K562 (cell line): Measurements from ENCODE around the gene HSP90AA1. TPM values are rescaled to one million over a fixed set of nuclear protein-coding genes. Genes with fewer than 3 reads are reported as not detected.
A peak's percentile ranks its signal among the peaks of the same experiment; 100 is the strongest.

Experiments
- ATAC-seq: fragments of 200-7000 bp; cut with Tn5 transposase; 3 replicates; pipeline ENCODE4 v1.9.1; 2020; ENCODE audit warnings: moderate library complexity
- BruUV-seq: library from RNA; stranded (reverse); fragments of 400-500 nt; replicated peaks from 2 replicates; lab custom pipeline; 2021; lab: Mats Ljungman, UMichigan
- CTCF ChIA-PET: fragments of 300-600 bp; formaldehyde crosslinking; extraction: SDS; loops from one replicate; lab custom pipeline; 2021; ENCODE audit warnings: low intra/inter-chr PET ratio; lab: Yijun Ruan, JAX
- POLR2A ChIA-PET: fragments of 300-600, 350-650 bp; sonication (Branson Sonifier 250); formaldehyde crosslinking; extraction: SDS; loops from one replicate; lab custom pipeline; 2021; ENCODE audit warnings: antibody characterized with exemption, inconsistent platforms; lab: Yijun Ruan, JAX
- DNase-seq, 4 experiments: peaks; one replicate each; pipeline versions ENCODE4 v3.0.0 to v3.0.0-alpha.2; 2011 to 2018; ENCODE audit warnings: low spot score in 3 of 4, mixed read lengths in 3 of 4; ENCODE audit errors: extremely low read depth in 1 of 4
- FAIRE-seq: peaks from 2 replicates; lab custom pipeline; 2011; peaks lifted over from hg19 to GRCh38; lab: Jason Lieb, UNC
- H2AFZ ChIP-seq: 2 replicates; pipeline ENCODE4 v1.6.0; 2011; ENCODE audit warnings: low read depth, low read length, control low read depth, inconsistent platforms
- H3K27ac ChIP-seq: fragments of 200-600 bp; 3 replicates; pipeline ENCODE4 v1.8.0; 2011; ENCODE audit warnings: low read depth, mild to moderate bottlenecking, control low read depth, inconsistent platforms, low read length, moderate library complexity, mixed read lengths; ENCODE audit errors: extremely low read depth
- H3K27me3 ChIP-seq, 2 experiments: fragments of 300-600 bp in 1 of 2; 2 replicates in 1 of 2; 3 replicates in 1 of 2; pipeline versions ENCODE4 v1.6.0 to v1.8.0; 2011; ENCODE audit warnings: inconsistent platforms in 2 of 2, low read length in 2 of 2, mild to moderate bottlenecking in 1 of 2, mixed read lengths in 1 of 2, moderate library complexity in 1 of 2; ENCODE audit not compliant: control insufficient read depth in 2 of 2, insufficient read depth in 2 of 2
- H3K36me3 ChIP-seq: fragments of 300-600 bp; 3 replicates; pipeline ENCODE4 v1.8.0; 2011; ENCODE audit warnings: mild to moderate bottlenecking, low read length, inconsistent platforms; ENCODE audit not compliant: control insufficient read depth, insufficient read depth
- H3K4me1 ChIP-seq, 2 experiments: fragments of 200-600 bp in 1 of 2; replicated peaks in 1 of 2; 2 replicates in 1 of 2; 3 replicates in 1 of 2; pipeline versions ENCODE4 v1.5.1 to v1.8.0; 2011; ENCODE audit warnings: inconsistent platforms in 2 of 2, low read length in 2 of 2, mild to moderate bottlenecking in 1 of 2, mixed read lengths in 1 of 2, moderate library complexity in 1 of 2; ENCODE audit not compliant: control insufficient read depth in 2 of 2, insufficient read depth in 2 of 2
- H3K4me2 ChIP-seq: 2 replicates; pipeline ENCODE4 v1.6.1; 2011; ENCODE audit warnings: low read length, control low read depth, inconsistent platforms, mixed read lengths; ENCODE audit not compliant: insufficient read depth
- H3K4me3 ChIP-seq: fragments of 200-600 bp; sonication (generic), shearing (Covaris generic); 2 replicates; pipeline ENCODE4 v1.5.1; 2016; ENCODE audit warnings: control low read depth, inconsistent platforms
- H3K79me2 ChIP-seq: fragments of 200-600 bp; 3 replicates; pipeline ENCODE4 v1.8.0; 2011; ENCODE audit warnings: low read length, inconsistent platforms; ENCODE audit not compliant: control insufficient read depth, insufficient read depth
- H3K9ac ChIP-seq, 2 experiments: 2 replicates each; pipeline versions ENCODE4 v1.6.0 to v1.6.1; 2011; ENCODE audit warnings: low read depth in 2 of 2, low read length in 2 of 2, control low read depth in 1 of 2, inconsistent platforms in 1 of 2, mild to moderate bottlenecking in 1 of 2, mixed read lengths in 1 of 2; ENCODE audit not compliant: insufficient read depth in 1 of 2
- H3K9me1 ChIP-seq: one replicate; pipeline ENCODE4 v1.6.0; 2011; ENCODE audit warnings: inconsistent platforms, mild to moderate bottlenecking, low read length, moderate library complexity; ENCODE audit not compliant: control insufficient read depth, insufficient read depth
- H3K9me3 ChIP-seq: replicated peaks from 2 replicates; pipeline ENCODE4 v1.5.1; 2011; ENCODE audit warnings: low read depth, low read length, inconsistent platforms; ENCODE audit not compliant: control insufficient read depth, insufficient read depth
- H4K20me1 ChIP-seq: replicated peaks from 2 replicates; pipeline ENCODE4 v1.6.1; 2011; ENCODE audit warnings: low read length, inconsistent platforms, mixed read lengths; ENCODE audit not compliant: control insufficient read depth, insufficient read depth
- ATF1 ChIP-seq, 2 experiments: fragments of 450-650 bp in 1 of 2; IDR thresholded peaks; 2 replicates each; pipeline ENCODE4 v1.6.1; 2016; ENCODE audit warnings: missing compliant biosample characterization in 1 of 2, missing genetic modification characterization in 1 of 2
- C11orf30 ChIP-seq: fragments of 450-650 bp; IDR thresholded peaks from 2 replicates; pipeline ENCODE4 v1.6.1; 2016; ENCODE audit warnings: low read depth, mild to moderate bottlenecking
- CEBPG ChIP-seq, 3 experiments: fragments of 200-800 bp in 1 of 3; sonication (Bioruptor generic) in 1 of 3; sonication (generic) in 1 of 3; formaldehyde crosslinking in 1 of 3; IDR thresholded peaks in 2 of 3; conservative IDR thresholded peaks in 1 of 3; 2 replicates each; pipeline versions ENCODE4 v1.6.1 to v1.8.0; 2016 to 2022; ENCODE audit warnings: missing compliant biosample characterization in 2 of 3, missing genetic modification characterization in 2 of 3, mild to moderate bottlenecking in 1 of 3, missing genetic modification reagents in 1 of 3
- DNMT1 ChIP-seq: fragments of 450-650 bp; IDR thresholded peaks from 2 replicates; pipeline ENCODE4 v1.6.1; 2016; ENCODE audit warnings: antibody characterized with exemption, mild to moderate bottlenecking
- FUS ChIP-seq: fragments of 200-400 bp; formaldehyde crosslinking; optimal IDR thresholded peaks from 2 replicates; pipeline ENCODE3; 2017; ENCODE audit warnings: low read depth, low read length
- IFI16 ChIP-seq: fragments of 250-450 bp; sonication (Bioruptor Pico); IDR thresholded peaks from 2 replicates; pipeline ENCODE4 v2.1.2; 2022; ENCODE audit warnings: mild to moderate bottlenecking, inconsistent platforms
- KAT2B ChIP-seq: IDR thresholded peaks from one replicate; pipeline ENCODE4 v1.6.1; 2012; ENCODE audit warnings: low read depth, mild to moderate bottlenecking, control low read depth, inconsistent platforms, low read length, moderate library complexity
- KDM5B ChIP-seq: fragments of 200-600 bp; sonication (generic); IDR thresholded peaks from 2 replicates; pipeline ENCODE4 v1.6.1; 2012; ENCODE audit warnings: low read depth, mild to moderate bottlenecking, moderate library complexity, low read length, control low read depth, inconsistent platforms; ENCODE audit not compliant: insufficient replicate concordance
- KLF10 ChIP-seq: fragments of 250-450 bp; sonication (Bioruptor Pico); IDR thresholded peaks from 2 replicates; pipeline ENCODE4 v1.6.1; 2021; ENCODE audit warnings: matching md5 sums
- MAFG ChIP-seq: fragments of 450-650 bp; conservative IDR thresholded peaks from 2 replicates; pipeline ENCODE4 v1.6.1; 2016; ENCODE audit warnings: missing genetic modification characterization, missing compliant biosample characterization
- MAFK ChIP-seq: IDR thresholded peaks from 2 replicates; pipeline ENCODE4 v1.6.1; 2011; ENCODE audit warnings: low read length, improper control_type of control experiment
- RBM14 ChIP-seq: fragments of 200-400 bp; formaldehyde crosslinking; IDR thresholded peaks from 2 replicates; pipeline ENCODE4 v1.6.1; 2018; ENCODE audit warnings: low read depth, mild to moderate bottlenecking, low read length, moderate library complexity, borderline replicate concordance; ENCODE audit not compliant: insufficient read depth
- SIX5 ChIP-seq, 2 experiments: IDR thresholded peaks; 2 replicates each; pipeline ENCODE4 v1.6.1; 2011; ENCODE audit warnings: low read length in 2 of 2, borderline replicate concordance in 1 of 2, low read depth in 1 of 2, mild to moderate bottlenecking in 1 of 2, moderate library complexity in 1 of 2; ENCODE audit not compliant: insufficient read depth in 1 of 2
- SNAPC5 ChIP-seq: fragments of 250-450 bp; sonication (Bioruptor Pico); IDR thresholded peaks from 2 replicates; pipeline ENCODE4 v1.8.0; 2021; ENCODE audit warnings: moderate library complexity, mild to moderate bottlenecking, inconsistent platforms
- SOX6 ChIP-seq: fragments of 450-650 bp; IDR thresholded peaks from 2 replicates; pipeline ENCODE4 v1.6.1; 2014; ENCODE audit warnings: mild to moderate bottlenecking
- STAG1 ChIP-seq: sonication (generic); formaldehyde crosslinking; IDR thresholded peaks from 2 replicates; pipeline ENCODE4 v1.5.0; 2020; ENCODE audit warnings: missing genetic modification reagents, borderline replicate concordance
- ZBTB7A ChIP-seq: IDR thresholded peaks from 2 replicates; pipeline ENCODE4 v1.6.1; 2011; ENCODE audit warnings: low read depth, mild to moderate bottlenecking, low read length, moderate library complexity, borderline replicate concordance; ENCODE audit not compliant: control insufficient read depth
- ZNF232 ChIP-seq: sonication (generic); formaldehyde crosslinking; IDR thresholded peaks from 2 replicates; pipeline ENCODE4 v1.8.0; 2022; ENCODE audit warnings: mild to moderate bottlenecking, missing genetic modification reagents
- ZNF316 ChIP-seq: fragments of 450-650 bp; IDR thresholded peaks from 2 replicates; pipeline ENCODE4 v1.6.1; 2016
- ZNF354B ChIP-seq: fragments of 250-450 bp; sonication (Bioruptor Pico); IDR thresholded peaks from 2 replicates; pipeline ENCODE4 v1.4.0; 2020
- WGBS: fragments of 100-300 bp; shearing (Covaris generic); methylation state at CpG from one replicate; pipeline ENCODE4 v1.1.6; 2016; ENCODE audit warnings: low coverage, mixed read lengths; ENCODE audit not compliant: insufficient coverage; ENCODE audit errors: missing lambda C conversion rate; 5-methylcytosine and 5-hydroxymethylcytosine counted together
- in situ Hi-C: fragments of 300-500 bp; cut with MboI; formaldehyde crosslinking; loops from 4 replicates; pipeline ENCODE4 v1.15.0; 2018; ENCODE audit warnings: inconsistent platforms, mixed read lengths
- intact Hi-C: fragments of 100-400 bp; cut with micrococcal nuclease; formaldehyde crosslinking; loops from 2 replicates; pipeline ENCODE4 v1.14.2; 2022
- polyA plus RNA-seq, 8 experiments: library from polyadenylated mRNA; depleted of rRNA in 4 of 8; stranded (reverse) in 5 of 8; unstranded in 3 of 8; fragments of >200 nt; fragmentation: Nextera tagmentation in 2 of 8; fragmentation: Illumina TruSeq in 1 of 8; extraction: Ambion mirVana in 2 of 8; extraction: Trizol in 1 of 8; gene quantifications; 2 replicates each; pipeline versions ENCODE4 v1.2.1 to v1.2.3, GENCODE V29; 2011 to 2014; ENCODE audit warnings: inconsistent platforms in 1 of 8, missing spikeins in 1 of 8
- total RNA-seq, 7 experiments: library from RNA; depleted of rRNA in 6 of 7; stranded (reverse); fragments of >200 nt in 6 of 7; fragmentation: Illumina TruSeq in 2 of 7; extraction: Trizol in 2 of 7; gene quantifications; 2 replicates each; pipeline versions ENCODE4 v1.2.1 to v1.2.3, GENCODE V29; 2011 to 2021; ENCODE audit warnings: low replicate concordance in 1 of 7
- TF ChIP-seq, protein P1 (sequence below): IDR thresholded peaks from 2 replicates; pipeline ENCODE4 v1.6.1; 2016; ENCODE audit warnings: missing genetic modification characterization, missing compliant biosample characterization

HSP90AA1 gene
- total and polyA plus RNA-seq, 9 of the 15 experiments (the other 6 are each of a cell fraction or from before 2014, with no cell fraction given): 377 to 1,731 (median 879) TPM

DNA sequence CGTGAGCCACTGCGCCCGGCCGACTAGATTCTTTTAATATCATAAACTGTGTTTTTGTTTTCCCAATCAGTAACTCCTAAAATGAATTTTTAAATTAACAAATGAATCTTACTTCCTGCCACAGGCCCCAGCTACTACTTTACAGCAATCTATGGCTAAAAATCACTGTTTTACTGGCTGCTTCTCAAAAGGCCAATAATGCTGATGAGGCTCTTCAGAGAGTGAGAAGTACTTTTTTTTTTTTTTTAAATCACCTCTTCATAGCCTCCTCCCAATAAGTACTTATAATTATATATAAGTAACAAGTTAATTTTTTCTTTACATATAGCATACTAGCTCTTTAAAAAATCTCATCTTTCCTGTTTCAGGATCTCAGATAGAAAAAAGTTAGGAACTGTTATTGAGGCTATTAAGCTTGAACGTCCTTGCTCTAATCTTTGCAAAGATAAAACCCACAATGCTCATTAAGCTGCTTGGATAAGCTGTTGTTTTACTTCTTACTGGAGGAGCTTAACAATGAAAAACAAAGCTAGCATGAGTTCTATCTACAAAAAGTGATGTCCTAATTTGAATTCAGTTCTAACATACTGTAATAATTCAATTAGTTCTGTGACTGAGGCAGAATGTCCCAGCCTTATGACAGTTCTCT lies 40.1 kb upstream of the HSP90AA1 start:
- Histone ChIP-seq H3K9me3 (no peaks in the 10 kb centered on the region), H3K4me1 (peaks cover 0 to 11% of the 10 kb centered on the region in 2 experiments; a peak in 2 of 5 replicates), H3K9me1 (no peaks in the 10 kb centered on the region), H3K36me3 (no peaks in the 10 kb centered on the region), H4K20me1 (no peaks in the 10 kb centered on the region), H2AFZ (peak overlapping the region; percentile 91), H3K27ac (peak overlapping the region; percentile 63; the same call in 2 of the 3 replicates), H3K4me2 (peak overlapping the region; percentile 66; the same call in 1 of the 2 replicates), H3K4me3 (no peak overlapping the region), H3K9ac (peak overlapping the region in 1 of 2 experiments; percentile 66; a peak in 2 of 4 replicates), H3K79me2 (no peaks in the 10 kb centered on the region), H3K27me3 (no peaks in the 10 kb centered on the region)
- BruUV-seq: no TSS peak
- ATAC-seq: peak; percentile 45; the same call in 2 of the 3 replicates
- 0% methylated on average over 1 of the region's 5 CpGs for WGBS
- ChIA-PET POLR2A (interaction anchor here (0.5 to 1.4 kb wide), 3 partner anchors 10 to 1734 kb away, joined by 3 read pairs; no protein-coding TSS in a partner anchor), CTCF (interaction anchor here (0.6 kb wide), 1 partner anchor 383 kb away, joined by 4 read pairs; the partner anchor contains the start of gene ANKRD9)
- DNase-seq: no peak
- in situ Hi-C loops: no loop called here
- no peak for FAIRE-seq
- intact Hi-C loops: no loop called here
- no peak for TF ChIP-seq IFI16 (CRISPR knock-in tag)
- peak; percentile 77 for TF ChIP-seq C11orf30
- TF ChIP-seq SIX5 (IDR thresholded peaks at IDR 0.05; ENCODE audit: borderline replicate concordance in 1 of 2, insufficient read depth in 1 of 2, low read depth in 1 of 2, low read length in 2 of 2): no peak
- no peak for TF ChIP-seq STAG1
- TF ChIP-seq, protein P1, sequence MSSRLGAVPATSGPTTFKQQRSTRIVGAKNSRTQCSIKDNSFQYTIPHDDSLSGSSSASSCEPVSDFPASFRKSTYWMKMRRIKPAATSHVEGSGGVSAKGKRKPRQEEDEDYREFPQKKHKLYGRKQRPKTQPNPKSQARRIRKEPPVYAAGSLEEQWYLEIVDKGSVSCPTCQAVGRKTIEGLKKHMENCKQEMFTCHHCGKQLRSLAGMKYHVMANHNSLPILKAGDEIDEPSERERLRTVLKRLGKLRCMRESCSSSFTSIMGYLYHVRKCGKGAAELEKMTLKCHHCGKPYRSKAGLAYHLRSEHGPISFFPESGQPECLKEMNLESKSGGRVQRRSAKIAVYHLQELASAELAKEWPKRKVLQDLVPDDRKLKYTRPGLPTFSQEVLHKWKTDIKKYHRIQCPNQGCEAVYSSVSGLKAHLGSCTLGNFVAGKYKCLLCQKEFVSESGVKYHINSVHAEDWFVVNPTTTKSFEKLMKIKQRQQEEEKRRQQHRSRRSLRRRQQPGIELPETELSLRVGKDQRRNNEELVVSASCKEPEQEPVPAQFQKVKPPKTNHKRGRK (tag): no peak
- TF ChIP-seq DNMT1: no peak
- TF ChIP-seq ZNF232 (CRISPR knock-in tag): no peak
- TF ChIP-seq FUS: no peak
- no peak for TF ChIP-seq ZBTB7A
- no peak for TF ChIP-seq KDM5B
- TF ChIP-seq MAFK: peak; percentile 40; the same call in 1 of the 2 replicates
- TF ChIP-seq SNAPC5 (CRISPR knock-in tag): no peak
- no peak for TF ChIP-seq ZNF354B
- TF ChIP-seq ATF1 (CRISPR knock-in tag; IDR thresholded peaks at IDR 0.05): no peak
- TF ChIP-seq ATF1 (tag; IDR thresholded peaks at IDR 0.05): no peak
- TF ChIP-seq KLF10 (CRISPR knock-in tag): no peak
- no peak for TF ChIP-seq RBM14
- TF ChIP-seq CEBPG (CRISPR knock-in tag; IDR thresholded peaks at IDR 0.05): no peak
- TF ChIP-seq CEBPG (tag; conservative IDR thresholded peaks at IDR 0.05 in 1 of 2, IDR thresholded peaks at IDR 0.05 in 1 of 2): 0 out of 4 replicates have a peak, but pooled peaks of 1 of the 2 experiments have one; percentile 8
- TF ChIP-seq ZNF316: peak; percentile 85
- TF ChIP-seq SOX6: 0 out of 2 replicates have a peak, but pooled peaks have one; percentile 13
- TF ChIP-seq KAT2B: no peak
- TF ChIP-seq MAFG: peak; percentile 46
